Measurements from ENCODE around the gene CLEC1A. TPM values are rescaled to one million over a fixed set of nuclear protein-coding genes. Genes with fewer than 3 reads are reported as not detected.
A peak's percentile ranks its signal among the peaks of the same experiment; 100 is the strongest.

Gene CLEC1A, protein sequence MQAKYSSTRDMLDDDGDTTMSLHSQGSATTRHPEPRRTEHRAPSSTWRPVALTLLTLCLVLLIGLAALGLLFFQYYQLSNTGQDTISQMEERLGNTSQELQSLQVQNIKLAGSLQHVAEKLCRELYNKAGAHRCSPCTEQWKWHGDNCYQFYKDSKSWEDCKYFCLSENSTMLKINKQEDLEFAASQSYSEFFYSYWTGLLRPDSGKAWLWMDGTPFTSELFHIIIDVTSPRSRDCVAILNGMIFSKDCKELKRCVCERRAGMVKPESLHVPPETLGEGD
- not detected for polyA plus RNA-seq (2013)

DNA sequence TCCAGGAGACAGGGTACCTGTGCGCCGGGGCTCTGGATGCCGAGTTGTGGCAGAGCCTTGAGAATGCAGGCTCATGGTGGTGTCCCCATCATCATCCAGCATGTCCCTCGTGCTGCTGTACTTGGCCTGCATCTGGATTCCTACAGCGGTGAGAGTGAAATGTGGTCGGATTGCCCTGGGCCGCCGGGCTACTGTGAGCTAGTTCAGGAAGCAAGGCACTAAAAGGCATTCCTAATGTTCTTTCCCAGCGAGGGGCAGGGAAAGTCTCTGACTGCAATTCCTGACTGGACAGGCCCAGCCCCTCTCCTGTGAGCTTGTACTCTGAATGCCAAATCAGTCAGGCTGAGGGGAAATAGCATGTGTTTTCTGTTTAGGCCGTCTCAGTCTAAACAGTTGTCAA, at the start of gene CLEC1A:
Gene CLEC1A, minus strand, starts transcription at position 195 of the 400 bp plus-strand sequence. Its CDS starts 63 bp downstream, at position 132.
- POLR2A ChIA-PET: no interaction called here
- Histone ChIP-seq H3K4me3 (ENCODE audit: control insufficient read depth in 1 of 7, extremely low read depth in 1 of 7, insufficient read depth in 4 of 7, low read depth in 2 of 7, low read length in 6 of 7) (no peak within 1 kb of the TSS), H3K36me3 (ENCODE audit: control insufficient read depth in 4 of 4, insufficient read depth in 4 of 4, low read length in 3 of 4) (no peaks in the 10 kb centered on the region), H3K4me1 (ENCODE audit: control extremely low read depth in 1 of 4, control insufficient read depth in 4 of 4, insufficient read depth in 4 of 4, low read length in 3 of 4) (peaks cover 0 to 12% (median under 1%) of the 10 kb centered on the region in 4 experiments), H3K9me3 (ENCODE audit: control extremely low read depth in 1 of 5, control insufficient read depth in 4 of 5, insufficient read depth in 2 of 5, low read depth in 1 of 5, low read length in 4 of 5) (peaks cover 0 to 4% (median 0%) of the 10 kb centered on the region in 5 experiments), H3K27me3 (replicated peaks in 2 of 5; ENCODE audit: control insufficient read depth in 4 of 5, insufficient read depth in 5 of 5, low read length in 4 of 5) (no peaks in the 10 kb centered on the region), H3K27ac (ENCODE audit: insufficient read depth in 1 of 2, low read depth in 1 of 2, low read length in 2 of 2, poor library complexity in 1 of 2, severe bottlenecking in 2 of 2) (no peak within 1 kb of the TSS)
- no peak for DNase-seq
- 87% methylated on average over 10 of the region's 10 CpGs for WGBS (ENCODE audit: insufficient coverage)
- CTCF ChIA-PET: no interaction called here

DNA sequence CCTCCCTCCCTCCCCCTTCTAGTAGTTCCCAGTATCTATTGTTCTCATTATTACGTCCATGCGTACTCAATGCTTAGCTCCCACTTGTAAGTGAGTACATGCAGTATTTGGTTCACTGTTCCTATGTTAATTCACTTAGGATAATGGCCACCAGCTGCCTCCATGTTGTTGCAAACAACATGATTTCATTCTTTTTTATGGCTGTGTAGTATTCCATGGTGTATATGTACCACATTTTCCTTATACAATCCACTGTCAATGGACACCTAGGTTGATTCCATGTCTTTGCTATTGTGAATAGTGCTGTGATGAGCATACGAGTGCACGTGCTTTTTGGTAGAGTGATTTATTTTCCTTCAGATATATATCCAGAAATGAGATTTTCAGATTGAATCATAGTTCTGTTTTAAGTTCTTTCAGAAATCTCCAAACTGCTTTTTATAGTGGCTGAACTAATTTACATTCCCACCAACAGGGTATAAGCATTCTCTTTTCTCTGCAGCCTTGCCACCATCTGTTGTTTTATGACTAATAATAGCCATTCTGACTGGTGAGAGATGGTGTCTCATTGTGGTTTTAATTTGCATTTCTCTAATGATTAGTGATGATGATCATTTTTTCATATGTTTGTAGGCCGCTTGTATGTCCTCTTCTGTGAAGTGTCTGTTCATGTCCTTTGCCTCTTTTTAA, 49.1 kb upstream of the CLEC1A start:
- CTCF ChIA-PET: interaction anchor here (0.7 to 1.0 kb wide), 3 partner anchors 18 to 138 kb away, joined by 3 to 4 read pairs (median 3); partner anchors contain the start of genes CLEC12B and CLEC7A
- no CpG with 5 or more reads among the region's 5 CpGs for WGBS (ENCODE audit: insufficient coverage)
- DNase-seq: no peak
- H3K27me3 ChIP-seq (replicated peaks in 2 of 5; ENCODE audit: control insufficient read depth in 4 of 5, insufficient read depth in 5 of 5, low read length in 4 of 5): no peaks in the 10 kb centered on the region
- no peaks in the 10 kb centered on the region for H3K4me1 ChIP-seq (ENCODE audit: control extremely low read depth in 1 of 4, control insufficient read depth in 4 of 4, insufficient read depth in 4 of 4, low read length in 3 of 4)
- H3K9me3 ChIP-seq (ENCODE audit: control extremely low read depth in 1 of 5, control insufficient read depth in 4 of 5, insufficient read depth in 2 of 5, low read depth in 1 of 5, low read length in 4 of 5): no peaks in the 10 kb centered on the region
- H3K36me3 ChIP-seq (ENCODE audit: control insufficient read depth in 4 of 4, insufficient read depth in 4 of 4, low read length in 3 of 4): no peaks in the 10 kb centered on the region
- no peak overlapping the region for H3K4me3 ChIP-seq (ENCODE audit: control insufficient read depth in 1 of 7, extremely low read depth in 1 of 7, insufficient read depth in 4 of 7, low read depth in 2 of 7, low read length in 6 of 7)
- H3K27ac ChIP-seq (ENCODE audit: insufficient read depth in 1 of 2, low read depth in 1 of 2, low read length in 2 of 2, poor library complexity in 1 of 2, severe bottlenecking in 2 of 2): no peak overlapping the region
- POLR2A ChIA-PET: no interaction called here

DNA sequence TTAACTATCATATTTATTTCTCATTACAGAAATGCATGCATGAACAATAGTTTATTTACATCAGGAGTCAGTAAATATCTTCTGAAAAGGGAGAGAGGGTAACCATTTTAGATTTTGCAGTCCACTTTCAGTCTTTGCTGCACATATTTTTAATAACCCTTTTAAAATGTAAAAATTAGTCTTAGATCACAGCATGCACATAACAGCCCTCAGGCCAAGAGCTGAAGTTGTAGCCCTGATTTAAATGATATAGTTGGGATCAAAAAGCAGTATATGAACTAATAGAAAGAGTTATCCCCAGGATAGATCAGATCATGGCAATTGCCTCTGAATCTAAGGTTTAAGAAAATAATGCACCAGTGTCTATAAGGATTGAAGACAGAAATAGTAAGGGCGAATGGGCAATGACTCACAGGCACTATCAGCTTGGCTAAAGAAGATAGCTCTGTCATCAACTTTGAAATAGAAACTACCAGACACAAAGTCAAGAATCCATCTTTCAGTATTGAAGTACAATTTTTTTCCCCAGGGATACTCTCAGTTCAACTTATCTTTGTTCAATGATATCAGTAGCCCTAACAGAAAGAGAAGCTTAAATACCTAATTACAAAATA, 44.3 kb upstream of the CLEC1A start:
- H3K36me3 ChIP-seq (ENCODE audit: control insufficient read depth in 4 of 4, insufficient read depth in 4 of 4, low read length in 3 of 4): no peaks in the 10 kb centered on the region
- ChIA-PET CTCF (interaction anchor here (1.0 to 10.1 kb wide), 10 partner anchors 10 to 400 kb away, joined by 3 to 145 read pairs (median 4); no protein-coding TSS in a partner anchor), POLR2A (no interaction called here)
- 0% methylated on average over 1 of the region's 1 CpG for WGBS (ENCODE audit: insufficient coverage)
- peaks cover 0 to 4% (median 1%) of the 10 kb centered on the region in 4 experiments for H3K4me1 ChIP-seq (ENCODE audit: control extremely low read depth in 1 of 4, control insufficient read depth in 4 of 4, insufficient read depth in 4 of 4, low read length in 3 of 4)
- H3K27me3 ChIP-seq (replicated peaks in 2 of 5; ENCODE audit: control insufficient read depth in 4 of 5, insufficient read depth in 5 of 5, low read length in 4 of 5): no peaks in the 10 kb centered on the region
- no peak overlapping the region for H3K27ac ChIP-seq (ENCODE audit: insufficient read depth in 1 of 2, low read depth in 1 of 2, low read length in 2 of 2, poor library complexity in 1 of 2, severe bottlenecking in 2 of 2)
- H3K4me3 ChIP-seq (ENCODE audit: control insufficient read depth in 1 of 7, extremely low read depth in 1 of 7, insufficient read depth in 4 of 7, low read depth in 2 of 7, low read length in 6 of 7): no peak overlapping the region
- DNase-seq: no peak
- H3K9me3 ChIP-seq (ENCODE audit: control extremely low read depth in 1 of 5, control insufficient read depth in 4 of 5, insufficient read depth in 2 of 5, low read depth in 1 of 5, low read length in 4 of 5): no peaks in the 10 kb centered on the region

DNA sequence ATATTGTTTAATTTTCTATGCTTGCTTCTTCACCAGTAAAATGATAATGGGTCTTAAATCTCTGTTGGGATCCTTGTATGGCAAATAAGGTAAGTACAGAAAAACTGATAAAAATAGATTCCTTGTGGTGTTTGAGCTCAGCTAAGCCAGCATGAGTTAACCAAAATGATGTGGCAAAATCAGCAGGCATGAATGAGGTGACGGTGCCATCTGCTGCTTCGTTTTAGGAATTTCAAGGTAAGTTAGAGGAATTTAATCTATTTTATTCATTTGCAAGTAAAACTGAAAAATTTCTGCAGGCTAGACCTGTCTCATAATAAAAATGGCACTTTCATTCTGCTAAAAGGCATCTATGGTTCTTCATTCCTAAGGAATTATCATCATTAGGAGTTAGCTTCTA, 41.2 kb upstream of the CLEC1A start:
- POLR2A ChIA-PET: no interaction called here
- no peaks in the 10 kb centered on the region for H3K27me3 ChIP-seq (replicated peaks in 2 of 5; ENCODE audit: control insufficient read depth in 4 of 5, insufficient read depth in 5 of 5, low read length in 4 of 5)
- peaks cover 0 to 9% (median 1%) of the 10 kb centered on the region in 4 experiments for H3K4me1 ChIP-seq (ENCODE audit: control extremely low read depth in 1 of 4, control insufficient read depth in 4 of 4, insufficient read depth in 4 of 4, low read length in 3 of 4)
- peak; percentile 84 to 94 (median 90) for DNase-seq
- H3K4me3 ChIP-seq (ENCODE audit: control insufficient read depth in 1 of 7, extremely low read depth in 1 of 7, insufficient read depth in 4 of 7, low read depth in 2 of 7, low read length in 6 of 7): no peak overlapping the region
- no peak overlapping the region for H3K27ac ChIP-seq (ENCODE audit: insufficient read depth in 1 of 2, low read depth in 1 of 2, low read length in 2 of 2, poor library complexity in 1 of 2, severe bottlenecking in 2 of 2)
- CTCF ChIA-PET: interaction anchor here (0.6 to 10.1 kb wide), 43 partner anchors 9 to 506 kb away, joined by 3 to 145 read pairs (median 5); partner anchors contain the start of genes CLEC12B, CLEC1B, CLEC7A and CLEC9A
- H3K9me3 ChIP-seq (ENCODE audit: control extremely low read depth in 1 of 5, control insufficient read depth in 4 of 5, insufficient read depth in 2 of 5, low read depth in 1 of 5, low read length in 4 of 5): no peaks in the 10 kb centered on the region
- H3K36me3 ChIP-seq (ENCODE audit: control insufficient read depth in 4 of 4, insufficient read depth in 4 of 4, low read length in 3 of 4): no peaks in the 10 kb centered on the region
- 0% methylated on average over 2 of the region's 2 CpGs for WGBS (ENCODE audit: insufficient coverage)

DNA sequence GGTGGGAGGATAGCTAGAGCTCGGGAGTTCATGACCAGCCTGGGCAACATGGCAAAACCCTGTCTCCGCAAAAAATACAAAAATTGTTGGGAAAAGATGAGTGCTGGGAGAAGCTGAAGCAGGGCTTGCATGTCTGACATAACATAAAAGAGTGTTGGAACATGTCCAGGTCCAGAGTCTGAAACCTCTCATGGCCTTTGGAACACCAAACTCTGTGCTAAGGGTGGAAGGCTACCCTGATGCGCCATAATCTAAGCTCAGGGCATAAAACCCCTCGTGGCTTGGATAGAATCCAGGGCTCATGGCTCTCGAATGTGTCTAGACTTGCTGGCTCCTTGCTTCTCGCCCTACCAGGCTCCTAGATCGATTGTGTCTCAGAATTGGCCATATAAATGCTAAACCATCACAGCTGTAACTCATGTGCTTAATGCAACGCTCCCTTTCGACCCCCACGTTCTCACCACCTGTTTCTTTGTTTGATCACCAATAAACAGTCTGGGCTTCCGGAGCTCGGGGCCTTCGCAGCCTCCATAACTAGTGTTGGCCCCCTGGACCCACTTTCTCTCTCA, 37.9 kb upstream of the CLEC1A start:
- POLR2A ChIA-PET: no interaction called here
- H3K36me3 ChIP-seq (ENCODE audit: control insufficient read depth in 4 of 4, insufficient read depth in 4 of 4, low read length in 3 of 4): no peaks in the 10 kb centered on the region
- CTCF ChIA-PET: interaction anchor here (0.7 to 10.1 kb wide), 11 partner anchors 11 to 388 kb away, joined by 3 to 145 read pairs (median 4); partner anchors contain the start of gene CLEC12B
- 87% methylated on average over 10 of the region's 13 CpGs for WGBS (ENCODE audit: insufficient coverage)
- no peak for DNase-seq
- H3K4me3 ChIP-seq (ENCODE audit: control insufficient read depth in 1 of 7, extremely low read depth in 1 of 7, insufficient read depth in 4 of 7, low read depth in 2 of 7, low read length in 6 of 7): no peak overlapping the region
- peaks cover 0 to 14% (median 5%) of the 10 kb centered on the region in 4 experiments for H3K4me1 ChIP-seq (ENCODE audit: control extremely low read depth in 1 of 4, control insufficient read depth in 4 of 4, insufficient read depth in 4 of 4, low read length in 3 of 4)
- H3K9me3 ChIP-seq (ENCODE audit: control extremely low read depth in 1 of 5, control insufficient read depth in 4 of 5, insufficient read depth in 2 of 5, low read depth in 1 of 5, low read length in 4 of 5): no peaks in the 10 kb centered on the region
- no peak overlapping the region for H3K27ac ChIP-seq (ENCODE audit: insufficient read depth in 1 of 2, low read depth in 1 of 2, low read length in 2 of 2, poor library complexity in 1 of 2, severe bottlenecking in 2 of 2)
- no peaks in the 10 kb centered on the region for H3K27me3 ChIP-seq (replicated peaks in 2 of 5; ENCODE audit: control insufficient read depth in 4 of 5, insufficient read depth in 5 of 5, low read length in 4 of 5)

GRCh38 chr12:10135126-10135525, 36.3 kb upstream of the CLEC1A start:
- POLR2A ChIA-PET: interaction anchor here (0.6 kb wide), 1 partner anchor 10 kb away, joined by 3 read pairs; no protein-coding TSS in a partner anchor
- H3K9me3 ChIP-seq (ENCODE audit: control extremely low read depth in 1 of 5, control insufficient read depth in 4 of 5, insufficient read depth in 2 of 5, low read depth in 1 of 5, low read length in 4 of 5): no peaks in the 10 kb centered on the region
- WGBS (ENCODE audit: insufficient coverage): 80% methylated on average over 1 of the region's 4 CpGs
- peaks cover 10 to 27% (median 18%) of the 10 kb centered on the region in 4 experiments for H3K4me1 ChIP-seq (ENCODE audit: control extremely low read depth in 1 of 4, control insufficient read depth in 4 of 4, insufficient read depth in 4 of 4, low read length in 3 of 4)
- H3K36me3 ChIP-seq (ENCODE audit: control insufficient read depth in 4 of 4, insufficient read depth in 4 of 4, low read length in 3 of 4): no peaks in the 10 kb centered on the region
- CTCF ChIA-PET: interaction anchor here (1.1 to 10.1 kb wide), 3 partner anchors 9 to 125 kb away, joined by 3 to 145 read pairs (median 11); partner anchors contain the start of gene CLEC12B
- H3K4me3 ChIP-seq (ENCODE audit: control insufficient read depth in 1 of 7, extremely low read depth in 1 of 7, insufficient read depth in 4 of 7, low read depth in 2 of 7, low read length in 6 of 7): no peak overlapping the region
- DNase-seq: no peak
- H3K27me3 ChIP-seq (replicated peaks in 2 of 5; ENCODE audit: control insufficient read depth in 4 of 5, insufficient read depth in 5 of 5, low read length in 4 of 5): no peaks in the 10 kb centered on the region
- no peak overlapping the region for H3K27ac ChIP-seq (ENCODE audit: insufficient read depth in 1 of 2, low read depth in 1 of 2, low read length in 2 of 2, poor library complexity in 1 of 2, severe bottlenecking in 2 of 2)
